Fibroblast of lung (primary cell): ENCODE data around the gene STK4.

Experiments
- EZH2 ChIP-seq: IDR thresholded peaks from 2 replicates; pipeline ENCODE4 v1.5.1; 2012; ENCODE audit warnings: low read length, control low read depth, mild to moderate bottlenecking; ENCODE audit errors: missing control alignments
- TF ChIP-seq, protein P1 (sequence below), 2 donors: IDR thresholded peaks in 1 of 2; conservative IDR thresholded peaks in 1 of 2; 1 replicate in 1 of 2; 2 replicates in 1 of 2; pipeline ENCODE4 v1.5.1; 2011 to 2012; ENCODE audit warnings: low read length in 2 of 2, control low read depth in 1 of 2, inconsistent platforms in 1 of 2, low read depth in 1 of 2, mild to moderate bottlenecking in 1 of 2

DNA sequence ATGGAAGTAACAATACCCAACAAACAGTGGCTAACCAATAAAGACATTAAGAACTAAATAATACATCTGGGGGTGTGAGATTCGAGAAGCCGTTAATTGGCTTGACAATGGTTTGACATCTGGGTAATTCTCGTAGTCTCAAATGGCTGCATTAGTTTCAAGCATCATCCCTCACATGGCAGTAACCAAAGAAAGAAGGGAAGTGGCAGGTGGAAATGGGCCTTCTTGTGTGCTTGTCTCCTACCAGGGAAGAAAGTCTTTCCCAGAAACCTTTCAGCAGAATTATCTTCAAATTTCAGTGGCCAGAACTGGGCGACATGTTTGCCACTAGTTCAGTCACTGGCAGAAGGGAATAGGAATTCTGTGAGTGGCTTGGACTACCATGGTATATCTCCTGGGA lies 10.4 kb downstream of the STK4 start:
- TF ChIP-seq, protein P1, sequence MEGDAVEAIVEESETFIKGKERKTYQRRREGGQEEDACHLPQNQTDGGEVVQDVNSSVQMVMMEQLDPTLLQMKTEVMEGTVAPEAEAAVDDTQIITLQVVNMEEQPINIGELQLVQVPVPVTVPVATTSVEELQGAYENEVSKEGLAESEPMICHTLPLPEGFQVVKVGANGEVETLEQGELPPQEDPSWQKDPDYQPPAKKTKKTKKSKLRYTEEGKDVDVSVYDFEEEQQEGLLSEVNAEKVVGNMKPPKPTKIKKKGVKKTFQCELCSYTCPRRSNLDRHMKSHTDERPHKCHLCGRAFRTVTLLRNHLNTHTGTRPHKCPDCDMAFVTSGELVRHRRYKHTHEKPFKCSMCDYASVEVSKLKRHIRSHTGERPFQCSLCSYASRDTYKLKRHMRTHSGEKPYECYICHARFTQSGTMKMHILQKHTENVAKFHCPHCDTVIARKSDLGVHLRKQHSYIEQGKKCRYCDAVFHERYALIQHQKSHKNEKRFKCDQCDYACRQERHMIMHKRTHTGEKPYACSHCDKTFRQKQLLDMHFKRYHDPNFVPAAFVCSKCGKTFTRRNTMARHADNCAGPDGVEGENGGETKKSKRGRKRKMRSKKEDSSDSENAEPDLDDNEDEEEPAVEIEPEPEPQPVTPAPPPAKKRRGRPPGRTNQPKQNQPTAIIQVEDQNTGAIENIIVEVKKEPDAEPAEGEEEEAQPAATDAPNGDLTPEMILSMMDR (conservative IDR thresholded peaks at IDR 0.05 in 1 of 2, IDR thresholded peaks at IDR 0.05 in 1 of 2; ENCODE audit: low read depth in 1 of 2, low read length in 2 of 2) = no peak
- no peak for TF ChIP-seq EZH2
